HEK293 (cell line): ENCODE data around the gene OSTF1.

ENCODE experiments used
- CTCF ChIA-PET: fragments of 350-600 bp; formaldehyde crosslinking; extraction: SDS; loops from one replicate; lab custom pipeline; 2021; ENCODE audit warnings: antibody characterized with exemption; lab: Yijun Ruan, JAX
- POLR2A ChIA-PET: fragments of 300-600 bp; formaldehyde crosslinking; extraction: SDS; loops from one replicate; lab custom pipeline; 2020; ENCODE audit warnings: antibody characterized with exemption, inconsistent platforms; lab: Yijun Ruan, JAX
- H3K27ac ChIP-seq: fragments of 200-500 bp; sonication (Bioruptor generic); 2 replicates; pipeline ENCODE4 v1.5.1; 2014; ENCODE audit warnings: low read depth, low read length, control low read depth, inconsistent platforms; ENCODE audit errors: extremely low read depth
- H3K36me3 ChIP-seq, 2 experiments: fragments of 200-500 bp in 1 of 2; sonication (Bioruptor generic) in 1 of 2; 1 replicate in 1 of 2; 2 replicates in 1 of 2; pipeline ENCODE4 v1.5.1; 2014 to 2017; ENCODE audit warnings: inconsistent platforms in 2 of 2, low read length in 2 of 2; ENCODE audit not compliant: control insufficient read depth in 2 of 2, insufficient read depth in 1 of 2
- H3K4me1 ChIP-seq: fragments of 200-500 bp; sonication (Bioruptor generic); 2 replicates; pipeline ENCODE4 v1.5.1; 2014; ENCODE audit warnings: mild to moderate bottlenecking, low read length, inconsistent platforms; ENCODE audit not compliant: control insufficient read depth, insufficient read depth
- H3K4me3 ChIP-seq: 2 replicates; pipeline ENCODE4 v1.5.1; 2011; ENCODE audit warnings: low read depth, mild to moderate bottlenecking, control low read depth, low read length, moderate library complexity
- H3K9me3 ChIP-seq: fragments of 200-500 bp; sonication (Bioruptor generic); 2 replicates; pipeline ENCODE4 v1.5.1; 2014; ENCODE audit warnings: low read depth, low read length, inconsistent platforms; ENCODE audit not compliant: control insufficient read depth, insufficient read depth
- HOXC10 ChIP-seq: sonication (generic); formaldehyde crosslinking; IDR thresholded peaks from 2 replicates; pipeline ENCODE4 v1.8.1; 2023; ENCODE audit warnings: mild to moderate bottlenecking, missing genetic modification reagents
- OVOL3 ChIP-seq: fragments of 450-650 bp; formaldehyde crosslinking; IDR thresholded peaks from 2 replicates; pipeline ENCODE4 v1.5.1; 2016; ENCODE audit warnings: missing biosample characterization, missing genetic modification characterization
- SP7 ChIP-seq: fragments of 450-650 bp; formaldehyde crosslinking; IDR thresholded peaks from 2 replicates; pipeline ENCODE4 v1.5.1; 2016; ENCODE audit warnings: missing biosample characterization, missing genetic modification characterization
- TRIM28 ChIP-seq: IDR thresholded peaks from 2 replicates; pipeline ENCODE4 v1.6.1; 2011; ENCODE audit warnings: low read length, control low read depth, borderline replicate concordance
- ZEB2 ChIP-seq: fragments of 450-650 bp; formaldehyde crosslinking; IDR thresholded peaks from 2 replicates; pipeline ENCODE4 v1.5.1; 2016; ENCODE audit warnings: missing biosample characterization, missing genetic modification characterization
- ZFP41 ChIP-seq: fragments of 450-650 bp; formaldehyde crosslinking; IDR thresholded peaks from 2 replicates; pipeline ENCODE4 v1.5.1; 2016; ENCODE audit warnings: missing biosample characterization, missing genetic modification characterization, borderline replicate concordance
- ZNF10 ChIP-seq: fragments of 450-650 bp; formaldehyde crosslinking; IDR thresholded peaks from 2 replicates; pipeline ENCODE4 v1.5.1; 2017; ENCODE audit warnings: missing biosample characterization, missing genetic modification characterization
- ZNF121 ChIP-seq: fragments of 450-650 bp; formaldehyde crosslinking; IDR thresholded peaks from 2 replicates; pipeline ENCODE4 v1.5.1; 2016; ENCODE audit warnings: missing biosample characterization, missing genetic modification characterization
- ZNF155 ChIP-seq: fragments of 450-650 bp; formaldehyde crosslinking; IDR thresholded peaks from 2 replicates; pipeline ENCODE4 v1.5.1; 2016; ENCODE audit warnings: missing biosample characterization, missing genetic modification characterization
- ZNF16 ChIP-seq: fragments of 450-650 bp; formaldehyde crosslinking; IDR thresholded peaks from 2 replicates; pipeline ENCODE4 v1.5.1; 2016; ENCODE audit warnings: low read depth, missing biosample characterization, missing genetic modification characterization
- ZNF223 ChIP-seq: fragments of 450-650 bp; formaldehyde crosslinking; IDR thresholded peaks from 2 replicates; pipeline ENCODE4 v1.5.1; 2016; ENCODE audit warnings: missing biosample characterization, missing genetic modification characterization
- ZNF37A ChIP-seq: fragments of 450-650 bp; IDR thresholded peaks from 2 replicates; pipeline ENCODE4 v1.5.1; 2018; ENCODE audit warnings: missing biosample characterization, missing genetic modification characterization
- ZNF501 ChIP-seq: fragments of 450-650 bp; formaldehyde crosslinking; IDR thresholded peaks from 2 replicates; pipeline ENCODE4 v1.5.1; 2016; ENCODE audit warnings: missing biosample characterization, missing genetic modification characterization
- ZNF544 ChIP-seq: fragments of 450-650 bp; formaldehyde crosslinking; IDR thresholded peaks from 2 replicates; pipeline ENCODE4 v1.5.0; 2017; ENCODE audit warnings: missing biosample characterization, missing genetic modification characterization
- ZNF560 ChIP-seq: fragments of 450-650 bp; formaldehyde crosslinking; IDR thresholded peaks from 2 replicates; pipeline ENCODE4 v1.5.1; 2017; ENCODE audit warnings: missing biosample characterization, missing genetic modification characterization, borderline replicate concordance
- ZNF600 ChIP-seq: fragments of 450-650 bp; formaldehyde crosslinking; IDR thresholded peaks from 2 replicates; pipeline ENCODE4 v1.5.1; 2016; ENCODE audit warnings: missing biosample characterization, missing genetic modification characterization
- ZNF629 ChIP-seq: fragments of 450-650 bp; formaldehyde crosslinking; IDR thresholded peaks from 2 replicates; pipeline ENCODE4 v1.5.1; 2017; ENCODE audit warnings: missing biosample characterization, missing genetic modification characterization
- ZNF654 ChIP-seq: fragments of 450-650 bp; formaldehyde crosslinking; IDR thresholded peaks from 2 replicates; pipeline ENCODE4 v1.5.1; 2016; ENCODE audit warnings: low read depth, missing biosample characterization, missing genetic modification characterization
- ZNF660 ChIP-seq: fragments of 450-650 bp; IDR thresholded peaks from 2 replicates; pipeline ENCODE4 v1.5.1; 2018; ENCODE audit warnings: missing biosample characterization, mild to moderate bottlenecking, missing genetic modification characterization
- ZNF664 ChIP-seq: fragments of 450-650 bp; formaldehyde crosslinking; IDR thresholded peaks from 2 replicates; pipeline ENCODE4 v1.5.1; 2016; ENCODE audit warnings: missing biosample characterization, missing genetic modification characterization
- TF ChIP-seq, protein P1 (sequence below): fragments of 450-650 bp; formaldehyde crosslinking; optimal IDR thresholded peaks from 2 replicates; pipeline ENCODE3; 2016; ENCODE audit warnings: missing biosample characterization, mild to moderate bottlenecking, missing genetic modification characterization
- TF ChIP-seq, protein P2 (sequence below): fragments of 450-650 bp; formaldehyde crosslinking; IDR thresholded peaks from 2 replicates; pipeline ENCODE4 v1.5.1; 2016; ENCODE audit warnings: missing biosample characterization, missing genetic modification characterization, low read depth
- TF ChIP-seq, protein P3 (sequence below): fragments of 450-650 bp; formaldehyde crosslinking; IDR thresholded peaks from 2 replicates; pipeline ENCODE4 v1.5.1; 2016; ENCODE audit warnings: missing biosample characterization, missing genetic modification characterization
- TF ChIP-seq, protein P4 (sequence below): fragments of 450-650 bp; formaldehyde crosslinking; IDR thresholded peaks from 2 replicates; pipeline ENCODE4 v1.5.1; 2016; ENCODE audit warnings: missing biosample characterization, missing genetic modification characterization
- TF ChIP-seq, protein P5 (sequence below): fragments of 450-650 bp; formaldehyde crosslinking; IDR thresholded peaks from 2 replicates; pipeline ENCODE4; 2016; ENCODE audit warnings: missing biosample characterization, missing genetic modification characterization
- TF ChIP-seq, protein P6 (sequence below): fragments of 450-650 bp; formaldehyde crosslinking; IDR thresholded peaks from 2 replicates; pipeline ENCODE4 v1.5.1; 2017; ENCODE audit warnings: missing biosample characterization, missing genetic modification characterization
- TF ChIP-seq, protein P7 (sequence below): fragments of 450-650 bp; formaldehyde crosslinking; IDR thresholded peaks from 2 replicates; pipeline ENCODE4 v1.5.1; 2016; ENCODE audit warnings: missing biosample characterization, missing genetic modification characterization

The OSTF1 gene

DNA sequence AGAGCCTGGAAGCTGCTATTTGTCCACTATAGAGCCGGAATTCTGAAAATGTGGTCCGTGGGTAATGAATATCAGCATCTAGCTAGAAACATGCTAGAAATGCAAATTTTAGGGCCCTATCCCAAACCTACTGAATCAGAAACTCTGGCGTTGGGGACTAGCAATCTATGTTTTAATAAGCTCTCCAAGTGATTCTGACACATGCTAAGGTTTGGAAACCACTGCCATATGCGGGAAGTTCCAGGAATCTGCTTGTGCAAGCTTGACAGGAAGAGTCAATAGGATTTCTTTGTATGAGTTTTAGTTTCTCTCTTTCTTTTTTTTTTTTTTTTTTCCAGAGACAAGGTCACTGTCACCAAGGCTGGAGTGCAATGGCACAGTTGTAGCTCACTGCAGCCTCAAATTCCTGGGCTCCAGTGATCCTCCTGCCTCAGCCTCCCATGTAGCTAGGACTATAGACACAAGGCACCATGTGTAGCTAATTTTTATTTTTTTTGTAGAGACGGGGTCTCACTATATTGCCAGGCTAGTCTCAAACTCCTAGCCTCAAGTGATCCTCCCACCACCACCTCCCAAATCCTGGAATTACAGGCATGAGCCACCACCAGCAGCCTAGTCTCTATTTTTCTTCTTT, 33.8 kb upstream of the OSTF1 start:
- POLR2A ChIA-PET = interaction anchor here (1.2 kb wide), 1 partner anchor 26 kb away, joined by 3 read pairs; the partner anchor contains the start of gene CARNMT1
- Histone ChIP-seq H3K27ac (no peak overlapping the region), H3K9me3 (no peaks in the 10 kb centered on the region), H3K36me3 (no peaks in the 10 kb centered on the region), H3K4me3 (no peak overlapping the region), H3K4me1 (no peaks in the 10 kb centered on the region)
- CTCF ChIA-PET = interaction anchor here (0.6 kb wide), 3 partner anchors 52 to 799 kb away, joined by 3 to 4 read pairs (median 3); no protein-coding TSS in a partner anchor
- TF ChIP-seq, protein P1, sequence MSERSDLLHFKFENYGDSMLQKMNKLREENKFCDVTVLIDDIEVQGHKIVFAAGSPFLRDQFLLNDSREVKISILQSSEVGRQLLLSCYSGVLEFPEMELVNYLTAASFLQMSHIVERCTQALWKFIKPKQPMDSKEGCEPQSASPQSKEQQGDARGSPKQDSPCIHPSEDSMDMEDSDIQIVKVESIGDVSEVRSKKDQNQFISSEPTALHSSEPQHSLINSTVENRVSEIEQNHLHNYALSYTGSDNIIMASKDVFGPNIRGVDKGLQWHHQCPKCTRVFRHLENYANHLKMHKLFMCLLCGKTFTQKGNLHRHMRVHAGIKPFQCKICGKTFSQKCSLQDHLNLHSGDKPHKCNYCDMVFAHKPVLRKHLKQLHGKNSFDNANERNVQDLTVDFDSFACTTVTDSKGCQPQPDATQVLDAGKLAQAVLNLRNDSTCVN = no peak
- no peak for TF ChIP-seq ZNF654
- no peak for TF ChIP-seq SP7 (tag by site-specific recombination)
- TF ChIP-seq ZNF501 (tag by site-specific recombination) = no peak
- TF ChIP-seq ZNF37A (tag by site-specific recombination) = no peak
- no peak for TF ChIP-seq ZNF223 (tag by site-specific recombination)
- TF ChIP-seq, protein P2, sequence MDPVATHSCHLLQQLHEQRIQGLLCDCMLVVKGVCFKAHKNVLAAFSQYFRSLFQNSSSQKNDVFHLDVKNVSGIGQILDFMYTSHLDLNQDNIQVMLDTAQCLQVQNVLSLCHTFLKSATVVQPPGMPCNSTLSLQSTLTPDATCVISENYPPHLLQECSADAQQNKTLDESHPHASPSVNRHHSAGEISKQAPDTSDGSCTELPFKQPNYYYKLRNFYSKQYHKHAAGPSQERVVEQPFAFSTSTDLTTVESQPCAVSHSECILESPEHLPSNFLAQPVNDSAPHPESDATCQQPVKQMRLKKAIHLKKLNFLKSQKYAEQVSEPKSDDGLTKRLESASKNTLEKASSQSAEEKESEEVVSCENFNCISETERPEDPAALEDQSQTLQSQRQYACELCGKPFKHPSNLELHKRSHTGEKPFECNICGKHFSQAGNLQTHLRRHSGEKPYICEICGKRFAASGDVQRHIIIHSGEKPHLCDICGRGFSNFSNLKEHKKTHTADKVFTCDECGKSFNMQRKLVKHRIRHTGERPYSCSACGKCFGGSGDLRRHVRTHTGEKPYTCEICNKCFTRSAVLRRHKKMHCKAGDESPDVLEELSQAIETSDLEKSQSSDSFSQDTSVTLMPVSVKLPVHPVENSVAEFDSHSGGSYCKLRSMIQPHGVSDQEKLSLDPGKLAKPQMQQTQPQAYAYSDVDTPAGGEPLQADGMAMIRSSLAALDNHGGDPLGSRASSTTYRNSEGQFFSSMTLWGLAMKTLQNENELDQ = no peak
- TF ChIP-seq ZFP41 (tag by site-specific recombination) = no peak
- no peak for TF ChIP-seq ZNF16 (tag by site-specific recombination)
- no peak for TF ChIP-seq ZEB2
- no peak for TF ChIP-seq ZNF664 (tag by site-specific recombination)
- no peak for TF ChIP-seq TRIM28
- no peak for TF ChIP-seq ZNF560 (tag by site-specific recombination)
- TF ChIP-seq ZNF10 (tag by site-specific recombination) = no peak

DNA sequence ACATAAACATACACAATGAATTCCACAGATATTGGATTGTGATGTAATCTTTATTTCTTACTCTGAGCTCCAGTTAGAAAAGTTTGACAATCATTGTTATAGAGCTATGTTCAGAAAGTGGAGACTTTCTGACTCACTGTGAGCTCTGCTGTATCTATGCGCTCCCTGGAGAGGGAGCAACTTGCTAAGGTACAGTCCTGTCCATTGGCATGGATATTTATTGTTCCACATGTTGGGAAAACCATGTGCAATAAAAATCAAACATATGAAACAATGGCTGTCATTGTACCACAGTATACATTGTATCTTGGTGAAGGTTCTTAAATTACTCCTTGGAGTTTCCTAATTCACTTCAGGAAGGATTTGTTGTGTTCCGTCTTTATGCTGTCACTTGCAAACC, 27.1 kb upstream of the OSTF1 start:
- Histone ChIP-seq H3K4me3 (no peak overlapping the region), H3K27ac (no peak overlapping the region), H3K4me1 (no peaks in the 10 kb centered on the region), H3K36me3 (peaks cover 0 to 4% of the 10 kb centered on the region in 2 experiments; a peak in 1 of 3 replicates), H3K9me3 (no peaks in the 10 kb centered on the region)
- CTCF ChIA-PET = interaction anchor here (0.6 kb wide), 2 partner anchors 10 to 264 kb away, joined by 3 read pairs; no protein-coding TSS in a partner anchor
- POLR2A ChIA-PET = no interaction called here
- TF ChIP-seq ZNF660 (tag by site-specific recombination) (no peak), ZNF544 (no peak), HOXC10 (CRISPR knock-in tag) (no peak), OVOL3 (tag by site-specific recombination) (no peak), ZNF155 (tag by site-specific recombination) (no peak), ZNF121 (tag by site-specific recombination) (no peak), ZNF629 (tag by site-specific recombination) (no peak), ZNF600 (tag by site-specific recombination) (no peak), ZFP41 (tag by site-specific recombination) (no peak)
- TF ChIP-seq, protein P3, sequence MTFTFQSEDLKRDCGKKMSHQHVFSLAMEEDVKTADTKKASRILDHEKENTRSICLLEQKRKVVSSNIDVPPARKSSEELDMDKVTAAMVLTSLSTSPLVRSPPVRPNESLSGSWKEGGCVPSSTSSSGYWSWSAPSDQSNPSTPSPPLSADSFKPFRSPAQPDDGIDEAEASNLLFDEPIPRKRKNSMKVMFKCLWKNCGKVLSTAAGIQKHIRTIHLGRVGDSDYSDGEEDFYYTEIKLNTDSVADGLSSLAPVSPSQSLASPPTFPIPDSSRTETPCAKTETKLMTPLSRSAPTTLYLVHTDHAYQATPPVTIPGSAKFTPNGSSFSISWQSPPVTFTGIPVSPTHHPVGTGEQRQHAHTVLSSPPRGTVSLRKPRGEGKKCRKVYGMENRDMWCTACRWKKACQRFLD (tag by site-specific recombination) = no peak
- TF ChIP-seq, protein P4, sequence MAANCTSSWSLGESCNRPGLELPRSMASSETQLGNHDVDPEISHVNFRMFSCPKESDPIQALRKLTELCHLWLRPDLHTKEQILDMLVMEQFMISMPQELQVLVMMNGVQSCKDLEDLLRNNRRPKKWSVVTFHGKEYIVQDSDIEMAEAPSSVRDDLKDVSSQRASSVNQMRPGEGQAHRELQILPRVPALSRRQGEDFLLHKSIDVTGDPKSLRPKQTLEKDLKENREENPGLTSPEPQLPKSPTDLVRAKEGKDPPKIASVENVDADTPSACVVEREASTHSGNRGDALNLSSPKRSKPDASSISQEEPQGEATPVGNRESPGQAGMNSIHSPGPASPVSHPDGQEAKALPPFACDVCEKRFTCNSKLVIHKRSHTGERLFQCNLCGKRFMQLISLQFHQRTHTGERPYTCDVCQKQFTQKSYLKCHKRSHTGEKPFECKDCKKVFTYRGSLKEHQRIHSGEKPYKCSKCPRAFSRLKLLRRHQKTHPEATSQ = no peak
- TF ChIP-seq, protein P5, sequence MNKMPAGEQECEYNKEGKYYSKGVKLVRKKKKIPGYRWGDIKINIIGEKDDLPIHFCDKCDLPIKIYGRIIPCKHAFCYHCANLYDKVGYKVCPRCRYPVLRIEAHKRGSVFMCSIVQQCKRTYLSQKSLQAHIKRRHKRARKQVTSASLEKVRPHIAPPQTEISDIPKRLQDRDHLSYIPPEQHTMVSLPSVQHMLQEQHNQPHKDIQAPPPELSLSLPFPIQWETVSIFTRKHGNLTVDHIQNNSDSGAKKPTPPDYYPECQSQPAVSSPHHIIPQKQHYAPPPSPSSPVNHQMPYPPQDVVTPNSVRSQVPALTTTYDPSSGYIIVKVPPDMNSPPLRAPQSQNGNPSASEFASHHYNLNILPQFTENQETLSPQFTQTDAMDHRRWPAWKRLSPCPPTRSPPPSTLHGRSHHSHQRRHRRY (tag by site-specific recombination) = no peak
- TF ChIP-seq, protein P6, sequence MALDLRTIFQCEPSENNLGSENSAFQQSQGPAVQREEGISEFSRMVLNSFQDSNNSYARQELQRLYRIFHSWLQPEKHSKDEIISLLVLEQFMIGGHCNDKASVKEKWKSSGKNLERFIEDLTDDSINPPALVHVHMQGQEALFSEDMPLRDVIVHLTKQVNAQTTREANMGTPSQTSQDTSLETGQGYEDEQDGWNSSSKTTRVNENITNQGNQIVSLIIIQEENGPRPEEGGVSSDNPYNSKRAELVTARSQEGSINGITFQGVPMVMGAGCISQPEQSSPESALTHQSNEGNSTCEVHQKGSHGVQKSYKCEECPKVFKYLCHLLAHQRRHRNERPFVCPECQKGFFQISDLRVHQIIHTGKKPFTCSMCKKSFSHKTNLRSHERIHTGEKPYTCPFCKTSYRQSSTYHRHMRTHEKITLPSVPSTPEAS (tag by site-specific recombination) = no peak
- TF ChIP-seq, protein P7, sequence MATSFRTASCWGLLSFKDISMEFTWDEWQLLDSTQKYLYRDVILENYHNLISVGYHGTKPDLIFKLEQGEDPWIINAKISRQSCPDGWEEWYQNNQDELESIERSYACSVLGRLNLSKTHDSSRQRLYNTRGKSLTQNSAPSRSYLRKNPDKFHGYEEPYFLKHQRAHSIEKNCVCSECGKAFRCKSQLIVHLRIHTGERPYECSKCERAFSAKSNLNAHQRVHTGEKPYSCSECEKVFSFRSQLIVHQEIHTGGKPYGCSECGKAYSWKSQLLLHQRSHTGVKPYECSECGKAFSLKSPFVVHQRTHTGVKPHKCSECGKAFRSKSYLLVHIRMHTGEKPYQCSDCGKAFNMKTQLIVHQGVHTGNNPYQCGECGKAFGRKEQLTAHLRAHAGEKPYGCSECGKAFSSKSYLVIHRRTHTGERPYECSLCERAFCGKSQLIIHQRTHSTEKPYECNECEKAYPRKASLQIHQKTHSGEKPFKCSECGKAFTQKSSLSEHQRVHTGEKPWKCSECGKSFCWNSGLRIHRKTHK (tag by site-specific recombination) = no peak
